ENCODE measurements around the gene NPIPA5. TPM values are rescaled to one million over a fixed set of nuclear protein-coding genes. Genes with fewer than 3 reads are reported as not detected.
"Not testable (repeated sequence)": the region's sequence is repeated elsewhere in the genome, so short reads cannot be mapped to it uniquely, and the experiment has no call there.

NPIPA5 gene
- total RNA-seq, 2 experiments from 2014 or later, result 0.74 to 1.0 TPM

DNA sequence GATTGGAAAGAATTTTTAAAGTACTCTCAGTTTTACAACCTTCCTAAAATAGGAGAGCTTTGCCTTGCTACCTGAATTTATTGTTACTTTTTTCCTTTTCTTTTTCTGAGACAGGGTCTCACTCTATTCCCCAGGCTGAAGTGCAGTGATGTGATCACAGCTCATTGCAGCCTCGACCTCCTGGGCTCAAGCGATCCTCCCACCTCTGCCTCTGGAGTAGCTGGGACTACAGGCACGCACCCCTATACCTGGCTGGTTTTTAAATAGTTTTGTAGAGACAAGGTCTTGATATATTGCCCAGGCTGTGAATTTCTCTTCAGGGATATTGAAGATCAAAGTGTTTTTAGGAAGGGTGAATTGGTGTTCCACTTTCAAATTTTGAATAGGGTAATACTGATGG, 21.2 kb upstream of the NPIPA5 start:
- DNase-seq (no peak), ATAC-seq (ENCODE audit: poor library complexity) (no peak)
- Mint-ChIP-seq H3K4me1 (ENCODE audit: low read depth) (no peaks in the 10 kb centered on the region), H3K27me3 (peaks cover 30% of the 10 kb centered on the region), H3K27ac (no peak overlapping the region), H3K4me3 (no peak overlapping the region), H3K9me3 (no peaks in the 10 kb centered on the region), H3K36me3 (ENCODE audit: low read depth) (no peaks in the 10 kb centered on the region)
- Histone ChIP-seq H3K9me3 (ENCODE audit: control insufficient read depth in 1 of 2, insufficient read depth in 1 of 2, low read length in 2 of 2) (no peaks in the 10 kb centered on the region), H3K4me1 (ENCODE audit: insufficient read depth, low read length) (no peaks in the 10 kb centered on the region), H3K27me3 (ENCODE audit: control insufficient read depth in 1 of 2, insufficient read depth in 2 of 2, low read length in 2 of 2) (peaks cover 2 to 6% of the 10 kb centered on the region in 2 experiments), H3K27ac (ENCODE audit: low read depth in 1 of 2, low read length in 2 of 2) (no peak overlapping the region), H3K36me3 (ENCODE audit: insufficient read depth, low read length) (no peaks in the 10 kb centered on the region), H3K4me3 (ENCODE audit: low read length) (no peak overlapping the region)
- TF ChIP-seq, protein P1, sequence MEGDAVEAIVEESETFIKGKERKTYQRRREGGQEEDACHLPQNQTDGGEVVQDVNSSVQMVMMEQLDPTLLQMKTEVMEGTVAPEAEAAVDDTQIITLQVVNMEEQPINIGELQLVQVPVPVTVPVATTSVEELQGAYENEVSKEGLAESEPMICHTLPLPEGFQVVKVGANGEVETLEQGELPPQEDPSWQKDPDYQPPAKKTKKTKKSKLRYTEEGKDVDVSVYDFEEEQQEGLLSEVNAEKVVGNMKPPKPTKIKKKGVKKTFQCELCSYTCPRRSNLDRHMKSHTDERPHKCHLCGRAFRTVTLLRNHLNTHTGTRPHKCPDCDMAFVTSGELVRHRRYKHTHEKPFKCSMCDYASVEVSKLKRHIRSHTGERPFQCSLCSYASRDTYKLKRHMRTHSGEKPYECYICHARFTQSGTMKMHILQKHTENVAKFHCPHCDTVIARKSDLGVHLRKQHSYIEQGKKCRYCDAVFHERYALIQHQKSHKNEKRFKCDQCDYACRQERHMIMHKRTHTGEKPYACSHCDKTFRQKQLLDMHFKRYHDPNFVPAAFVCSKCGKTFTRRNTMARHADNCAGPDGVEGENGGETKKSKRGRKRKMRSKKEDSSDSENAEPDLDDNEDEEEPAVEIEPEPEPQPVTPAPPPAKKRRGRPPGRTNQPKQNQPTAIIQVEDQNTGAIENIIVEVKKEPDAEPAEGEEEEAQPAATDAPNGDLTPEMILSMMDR (IDR thresholded peaks at IDR 0.05), result no peak
- CTCF ChIA-PET, result no interaction called here
- intact Hi-C loops (cut with DNase I, micrococcal nuclease), result no loop called here
- POLR2A ChIA-PET, result no interaction called here

DNA sequence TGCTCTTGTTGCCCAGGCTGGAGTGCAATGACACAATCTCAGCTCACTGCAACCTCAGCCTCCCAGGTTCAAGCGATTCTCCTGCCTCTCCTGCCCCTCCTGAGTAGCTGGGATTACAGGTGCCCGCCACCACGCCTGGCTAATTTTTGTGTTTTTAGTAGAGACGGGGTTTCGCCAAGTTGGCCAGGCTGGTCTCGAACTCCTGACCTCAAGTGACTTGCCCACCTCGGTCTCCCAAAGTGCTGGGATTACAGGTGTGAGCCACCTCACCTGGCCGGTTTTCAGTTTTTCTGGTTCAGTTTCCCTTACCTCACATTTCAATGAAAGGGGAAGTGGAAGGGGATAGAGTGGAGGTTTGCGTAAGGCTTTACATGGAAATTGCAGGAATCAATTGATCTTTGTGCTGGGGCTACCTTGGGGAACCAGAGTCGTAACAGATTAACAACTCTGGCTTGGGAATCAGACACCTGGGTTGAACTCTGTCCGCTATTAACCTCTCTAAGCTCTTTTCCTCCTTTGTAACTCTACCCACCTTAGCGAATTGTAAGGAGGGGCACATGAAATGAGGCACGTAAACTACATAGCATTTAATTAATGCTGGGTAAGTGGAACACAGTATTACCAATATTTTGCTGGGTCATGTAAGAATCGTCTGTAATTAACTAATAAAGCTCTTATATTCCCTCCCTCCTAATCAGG, 20.7 kb upstream of the NPIPA5 start:
- TF ChIP-seq, protein P1 (IDR thresholded peaks at IDR 0.05), result no peak
- H3K4me1 ChIP-seq (ENCODE audit: insufficient read depth, low read length), result no peaks in the 10 kb centered on the region
- intact Hi-C loops (cut with DNase I, micrococcal nuclease), result no loop called here
- no peak overlapping the region for H3K4me3 ChIP-seq (ENCODE audit: low read length)
- H3K4me3 Mint-ChIP-seq, result no peak overlapping the region
- no peaks in the 10 kb centered on the region for H3K36me3 ChIP-seq (ENCODE audit: insufficient read depth, low read length)
- ChIA-PET POLR2A (no interaction called here), CTCF (no interaction called here)
- H3K27ac ChIP-seq (ENCODE audit: low read depth in 1 of 2, low read length in 2 of 2), result no peak overlapping the region
- H3K27me3 Mint-ChIP-seq, result peaks cover 31% of the 10 kb centered on the region
- peaks cover 2 to 6% of the 10 kb centered on the region in 2 experiments for H3K27me3 ChIP-seq (ENCODE audit: control insufficient read depth in 1 of 2, insufficient read depth in 2 of 2, low read length in 2 of 2)
- no peak overlapping the region for H3K27ac Mint-ChIP-seq
- H3K4me1 Mint-ChIP-seq (ENCODE audit: low read depth), result no peaks in the 10 kb centered on the region
- no peaks in the 10 kb centered on the region for H3K9me3 ChIP-seq (ENCODE audit: control insufficient read depth in 1 of 2, insufficient read depth in 1 of 2, low read length in 2 of 2)
- H3K9me3 Mint-ChIP-seq, result no peaks in the 10 kb centered on the region
- H3K36me3 Mint-ChIP-seq (ENCODE audit: low read depth), result no peaks in the 10 kb centered on the region
- DNase-seq (no peak), ATAC-seq (ENCODE audit: poor library complexity) (no peak)

DNA sequence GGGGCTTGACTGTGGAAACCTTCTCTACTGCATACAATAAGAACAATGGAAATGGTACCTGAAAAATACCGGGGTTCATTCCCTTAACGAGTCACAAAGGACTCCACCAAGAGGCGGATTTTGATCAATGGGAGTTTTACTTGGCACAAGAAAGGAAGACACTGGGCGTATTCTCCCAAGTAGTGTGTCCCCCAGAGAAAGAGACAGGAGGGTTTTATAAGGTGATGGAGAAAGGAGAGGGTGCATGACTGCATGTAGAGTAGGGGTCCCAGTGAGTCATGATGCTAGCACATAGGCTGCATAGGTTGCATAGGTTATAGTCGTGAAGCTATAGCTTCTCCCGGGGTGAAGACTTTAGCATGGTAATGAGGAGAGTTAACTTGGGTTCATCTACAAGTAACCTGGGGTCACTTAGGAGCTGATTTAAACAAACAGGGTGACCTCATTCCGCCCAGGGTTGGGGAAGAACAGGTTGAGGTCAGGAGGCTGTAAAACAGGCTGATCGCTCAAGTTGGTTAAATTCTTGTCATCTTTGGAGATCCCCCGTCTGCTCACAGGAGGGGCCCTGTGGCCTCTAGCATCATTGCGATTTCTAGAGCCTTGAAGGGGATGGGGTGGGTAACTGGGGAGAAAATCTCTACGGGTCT, 19.0 kb upstream of the NPIPA5 start:
- Mint-ChIP-seq H3K27ac (no peak overlapping the region), H3K4me1 (ENCODE audit: low read depth) (no peaks in the 10 kb centered on the region), H3K4me3 (no peak overlapping the region), H3K9me3 (no peaks in the 10 kb centered on the region), H3K36me3 (ENCODE audit: low read depth) (no peaks in the 10 kb centered on the region), H3K27me3 (peaks cover 35% of the 10 kb centered on the region)
- Histone ChIP-seq H3K4me3 (ENCODE audit: low read length) (no peak overlapping the region), H3K36me3 (ENCODE audit: insufficient read depth, low read length) (no peaks in the 10 kb centered on the region), H3K27ac (ENCODE audit: low read depth in 1 of 2, low read length in 2 of 2) (no peak overlapping the region), H3K9me3 (ENCODE audit: control insufficient read depth in 1 of 2, insufficient read depth in 1 of 2, low read length in 2 of 2) (no peaks in the 10 kb centered on the region), H3K27me3 (ENCODE audit: control insufficient read depth in 1 of 2, insufficient read depth in 2 of 2, low read length in 2 of 2) (peaks cover 2 to 6% of the 10 kb centered on the region in 2 experiments), H3K4me1 (ENCODE audit: insufficient read depth, low read length) (no peaks in the 10 kb centered on the region)
- ATAC-seq (ENCODE audit: poor library complexity) (no peak), DNase-seq (no peak)
- ChIA-PET CTCF (no interaction called here), POLR2A (no interaction called here)
- intact Hi-C loops (cut with DNase I, micrococcal nuclease), result no loop called here
- TF ChIP-seq, protein P1 (IDR thresholded peaks at IDR 0.05), result no peak

DNA sequence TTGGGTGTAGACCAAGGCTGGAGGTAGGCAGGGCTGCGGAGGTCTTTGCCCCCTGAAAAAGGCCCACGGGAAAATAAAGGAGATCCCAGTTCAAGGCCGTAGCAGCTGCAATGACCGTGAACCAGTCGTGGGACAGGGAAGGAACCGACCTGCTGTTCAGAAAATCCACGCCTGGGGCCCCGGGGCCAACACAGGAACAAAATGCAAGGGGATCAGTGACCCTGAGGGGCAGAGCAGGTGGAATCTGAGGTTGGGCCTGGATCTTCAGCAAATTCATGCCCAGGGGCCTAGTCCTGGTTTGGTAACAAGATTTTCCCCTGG, 18.4 kb upstream of the NPIPA5 start:
- peaks cover 38% of the 10 kb centered on the region for H3K27me3 Mint-ChIP-seq
- H3K27me3 ChIP-seq (ENCODE audit: control insufficient read depth in 1 of 2, insufficient read depth in 2 of 2, low read length in 2 of 2); CTCF ChIA-PET; intact Hi-C loops (cut with DNase I, micrococcal nuclease); H3K4me3 ChIP-seq (ENCODE audit: low read length); ATAC-seq (ENCODE audit: poor library complexity); H3K4me1 Mint-ChIP-seq (ENCODE audit: low read depth); DNase-seq; H3K36me3 Mint-ChIP-seq (ENCODE audit: low read depth); H3K9me3 ChIP-seq (ENCODE audit: control insufficient read depth in 1 of 2, insufficient read depth in 1 of 2, low read length in 2 of 2); H3K4me1 ChIP-seq (ENCODE audit: insufficient read depth, low read length); H3K4me3 Mint-ChIP-seq; H3K27ac ChIP-seq (ENCODE audit: low read depth in 1 of 2, low read length in 2 of 2); H3K27ac Mint-ChIP-seq; POLR2A ChIA-PET; H3K36me3 ChIP-seq (ENCODE audit: insufficient read depth, low read length); H3K9me3 Mint-ChIP-seq: not testable (repeated sequence)

DNA sequence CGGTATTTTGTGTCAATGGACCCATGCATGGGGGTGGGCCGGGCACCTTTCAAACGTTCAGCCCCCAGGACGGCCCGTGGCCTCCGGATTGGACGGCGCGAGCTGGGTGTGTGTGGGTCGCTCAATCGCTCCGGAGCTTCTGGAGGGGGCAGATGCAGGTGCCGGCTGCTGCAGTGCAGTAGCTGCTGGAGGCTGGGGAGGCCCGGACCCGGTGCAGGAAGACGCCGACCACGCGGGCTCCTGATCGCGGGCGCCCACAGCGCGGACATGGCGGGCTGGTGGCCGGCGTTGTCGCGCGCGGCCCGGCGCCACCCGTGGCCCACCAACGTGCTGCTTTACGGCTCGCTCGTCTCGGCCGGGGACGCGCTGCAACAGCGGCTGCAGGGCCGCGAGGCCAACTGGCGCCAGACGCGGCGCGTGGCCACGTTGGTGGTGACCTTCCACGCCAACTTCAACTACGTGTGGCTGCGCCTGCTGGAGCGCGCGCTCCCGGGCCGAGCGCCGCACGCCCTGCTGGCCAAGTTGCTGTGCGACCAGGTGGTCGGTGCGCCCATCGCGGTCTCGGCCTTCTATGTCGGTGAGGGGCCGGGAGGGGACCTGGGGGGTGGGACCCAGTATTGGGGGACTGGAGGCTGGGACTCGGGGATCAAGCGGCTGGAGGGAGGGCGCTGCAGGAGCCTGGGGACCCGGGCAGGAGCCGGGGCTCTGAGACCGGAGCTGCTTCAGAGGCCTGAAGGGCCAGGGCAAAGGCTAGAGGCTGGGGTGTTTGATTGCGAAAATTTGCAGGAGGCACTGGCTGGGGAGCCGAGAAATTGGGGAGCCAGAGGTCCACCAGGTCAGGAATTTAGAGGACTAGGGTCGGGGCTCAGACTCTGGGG, 17.8 kb upstream of the NPIPA5 start, which contains the start of gene MPV17L:
MPV17L (plus strand) TSS at position 124 of the 878 bp plus-strand sequence; CDS start at position 268, 144 bp downstream.
- H3K36me3 ChIP-seq (ENCODE audit: insufficient read depth, low read length); DNase-seq; H3K9me3 Mint-ChIP-seq; ATAC-seq (ENCODE audit: poor library complexity); H3K4me3 ChIP-seq (ENCODE audit: low read length); POLR2A ChIA-PET; H3K4me1 ChIP-seq (ENCODE audit: insufficient read depth, low read length); H3K27ac Mint-ChIP-seq; H3K4me3 Mint-ChIP-seq; intact Hi-C loops (cut with DNase I, micrococcal nuclease); H3K36me3 Mint-ChIP-seq (ENCODE audit: low read depth); H3K9me3 ChIP-seq (ENCODE audit: control insufficient read depth in 1 of 2, insufficient read depth in 1 of 2, low read length in 2 of 2); H3K27me3 ChIP-seq (ENCODE audit: control insufficient read depth in 1 of 2, insufficient read depth in 2 of 2, low read length in 2 of 2); CTCF ChIA-PET; H3K27ac ChIP-seq (ENCODE audit: low read depth in 1 of 2, low read length in 2 of 2); H3K4me1 Mint-ChIP-seq (ENCODE audit: low read depth): not testable (repeated sequence)
- peaks cover 41% of the 10 kb centered on the region for H3K27me3 Mint-ChIP-seq
